HG02938 (cell line): ENCODE measurements around the gene ERVW-1.

Experiments used
- ATAC-seq: cut with Tn5 transposase; IDR thresholded peaks from one replicate; pipeline ENCODE4 v1.9.1; 2021; ENCODE audit warnings: mild to moderate bottlenecking, moderate library complexity; ENCODE audit not compliant: unreplicated experiment

The ERVW-1 gene

GRCh38 chr7:92425311-92425947 lies 52.3 kb downstream of the ERVW-1 start:
- no peak for ATAC-seq

GRCh38 chr7:92423710-92424131 lies 54.0 kb downstream of the ERVW-1 start:
- ATAC-seq = no peak

DNA sequence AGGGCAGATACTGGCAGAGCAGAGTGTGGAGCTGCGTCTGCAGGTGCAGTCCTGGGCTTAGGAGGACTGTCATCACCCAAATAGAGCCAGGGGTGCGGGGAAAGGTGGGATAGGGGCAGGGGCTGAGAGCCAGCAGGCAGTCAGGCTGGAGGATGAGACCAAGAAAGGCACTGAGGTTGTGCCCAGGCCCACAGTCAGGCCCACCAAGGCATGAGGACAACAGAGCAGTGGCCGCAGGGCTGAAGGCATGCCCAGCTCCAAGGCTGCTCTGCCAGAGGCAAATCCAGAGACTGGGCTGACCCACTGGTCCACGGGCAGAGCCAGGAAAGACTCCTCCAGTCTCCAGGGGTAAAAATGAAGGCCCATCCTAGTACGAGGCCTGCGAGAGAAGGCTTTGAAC lies 54.8 kb downstream of the ERVW-1 start:
- ATAC-seq = no peak

DNA sequence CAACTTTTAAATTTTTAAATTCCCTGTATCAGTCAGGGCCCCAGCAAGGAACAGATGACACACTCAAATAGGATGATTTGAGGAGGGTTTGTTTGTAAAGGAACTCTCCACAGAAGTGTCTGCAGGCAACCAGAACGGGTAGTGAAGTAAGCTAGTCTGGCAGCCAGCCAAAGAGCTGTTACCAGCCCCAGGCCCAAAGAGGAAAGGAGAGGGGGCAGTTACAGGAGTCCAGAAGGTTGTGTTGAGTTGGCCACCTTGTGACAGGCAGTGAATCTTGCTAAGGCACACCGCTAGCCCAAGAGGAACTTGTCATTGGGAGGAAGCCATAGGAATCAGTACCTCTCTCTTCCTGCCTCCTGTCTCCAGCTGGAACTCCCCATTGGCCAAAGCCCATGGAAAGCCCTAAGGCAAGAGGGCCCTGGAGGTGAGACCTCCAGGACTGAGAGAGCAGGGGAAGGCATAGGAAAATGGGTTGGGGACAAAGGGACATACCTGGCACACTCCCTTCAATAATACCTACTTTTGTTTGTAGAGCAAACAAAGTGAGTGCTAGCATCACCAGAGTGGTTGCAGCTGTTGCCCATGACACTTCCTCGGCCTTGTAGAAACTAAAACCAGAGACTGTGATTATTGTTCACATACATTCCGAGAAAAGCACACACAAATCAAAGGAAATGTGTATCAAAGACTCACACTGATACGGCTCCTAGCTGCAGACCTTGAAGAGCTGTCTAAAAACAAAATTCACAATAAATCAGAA lies 55.9 kb downstream of the ERVW-1 start:
- no peak for ATAC-seq
